B cell (primary cell): Measurements from ENCODE around the gene SHC2. TPM values are rescaled to one million over a fixed set of nuclear protein-coding genes. Genes with fewer than 3 reads are reported as not detected.

Experiments
- ATAC-seq: fragments of 200-7000 bp; cut with Tn5 transposase; one replicate; pipeline ENCODE4 v1.10.0; 2021; ENCODE audit warnings: low read depth, mild to moderate bottlenecking, moderate number of reproducible peaks, moderate library complexity
- CTCF ChIA-PET: fragments of 350-600 bp; sonication (Branson Sonifier 250); formaldehyde crosslinking; loops from one replicate; lab custom pipeline; 2021; ENCODE audit warnings: antibody characterized with exemption, inconsistent platforms; lab: Charles Lee
- POLR2A ChIA-PET: fragments of 350-600 bp; sonication (Branson Sonifier 250); formaldehyde crosslinking; loops from one replicate; lab custom pipeline; 2021; ENCODE audit warnings: antibody characterized with exemption; lab: Charles Lee
- DNase-seq: peaks from one replicate; pipeline ENCODE4 v3.0.0; 2013
- H2AFZ ChIP-seq: 2 replicates; pipeline ENCODE4 v1.6.1; 2012; ENCODE audit warnings: mild to moderate bottlenecking, low read depth, low read length; ENCODE audit not compliant: insufficient read depth, poor library complexity, severe bottlenecking
- H3K27ac ChIP-seq, 2 donors: 1 replicate in 1 of 2; 2 replicates in 1 of 2; pipeline ENCODE4 v1.5.1; 2012 to 2013; ENCODE audit warnings: low read length in 2 of 2, mild to moderate bottlenecking in 2 of 2, moderate library complexity in 1 of 2
- H3K27me3 ChIP-seq, 4 experiments: fragments of 200-600 bp in 1 of 4; sonication (generic) in 1 of 4; replicated peaks in 1 of 4; 1 replicate in 2 of 4; 2 replicates in 2 of 4; pipeline versions ENCODE4 v1.6.1 to v1.7.0; 2013 to 2016; ENCODE audit warnings: low read length in 3 of 4, mild to moderate bottlenecking in 2 of 4, mixed read lengths in 1 of 4, moderate library complexity in 1 of 4; ENCODE audit not compliant: insufficient read depth in 4 of 4, control insufficient read depth in 3 of 4; ENCODE audit errors: control extremely low read depth in 1 of 4
- H3K36me3 ChIP-seq, 2 experiments: replicated peaks in 1 of 2; 1 replicate in 1 of 2; 2 replicates in 1 of 2; pipeline versions ENCODE4 v1.6.1 to v1.7.1; 2013; ENCODE audit warnings: low read length in 1 of 2; ENCODE audit not compliant: insufficient read depth in 2 of 2, control insufficient read depth in 1 of 2; ENCODE audit errors: control extremely low read depth in 1 of 2, extremely low read depth in 1 of 2
- H3K4me1 ChIP-seq, 2 donors: fragments of 200-600 bp in 1 of 2; sonication (generic) in 1 of 2; 1 replicate in 1 of 2; 2 replicates in 1 of 2; pipeline versions ENCODE4 v1.5.1 to v1.6.1; 2013 to 2017; ENCODE audit warnings: low read length in 2 of 2; ENCODE audit not compliant: control insufficient read depth in 2 of 2, insufficient read depth in 2 of 2
- H3K4me2 ChIP-seq: replicated peaks from 2 replicates; pipeline ENCODE3; 2012; ENCODE audit warnings: mild to moderate bottlenecking, low read depth, low read length; ENCODE audit not compliant: poor library complexity, severe bottlenecking
- H3K4me3 ChIP-seq, 5 experiments: fragments of 200-600 bp in 1 of 5; sonication (generic) in 1 of 5; 1 replicate in 3 of 5; 2 replicates in 2 of 5; pipeline versions ENCODE4 v1.5.1 to v1.7.0; 2011 to 2016; ENCODE audit warnings: low read length in 4 of 5, mild to moderate bottlenecking in 4 of 5, low read depth in 2 of 5, control low read depth in 1 of 5, moderate library complexity in 1 of 5; ENCODE audit not compliant: insufficient read depth in 1 of 5; ENCODE audit errors: control extremely low read depth in 1 of 5, extremely low read depth in 1 of 5
- H3K79me2 ChIP-seq: fragments of 200-600 bp; sonication (generic); one replicate; pipeline ENCODE4 v1.6.0; 2016; ENCODE audit warnings: low read length; ENCODE audit not compliant: control insufficient read depth, insufficient read depth
- H3K9ac ChIP-seq: fragments of 200-600 bp; sonication (generic); 2 replicates; pipeline ENCODE4 v1.6.1; 2017; ENCODE audit warnings: mild to moderate bottlenecking, low read length, moderate library complexity
- H3K9me3 ChIP-seq, 3 donors: one replicate each; pipeline versions ENCODE4 v1.6.1 to v1.7.1; 2013; ENCODE audit warnings: low read length in 2 of 3; ENCODE audit not compliant: control insufficient read depth in 2 of 3, insufficient read depth in 1 of 3; ENCODE audit errors: control extremely low read depth in 1 of 3
- H4K20me1 ChIP-seq: 2 replicates; pipeline ENCODE4 v1.6.0; 2012; ENCODE audit warnings: mild to moderate bottlenecking, low read length; ENCODE audit not compliant: insufficient read depth, control insufficient read depth, poor library complexity, severe bottlenecking
- H3K27ac Mint-ChIP-seq: one replicate; pipeline ENCODE4 v1.8.0; 2021; ENCODE audit warnings: mixed read lengths
- H3K27me3 Mint-ChIP-seq: one replicate; pipeline ENCODE4 v1.8.0; 2021; ENCODE audit warnings: mixed read lengths
- H3K4me1 Mint-ChIP-seq: one replicate; pipeline ENCODE4 v1.8.0; 2021; ENCODE audit warnings: mixed read lengths
- H3K4me3 Mint-ChIP-seq: one replicate; pipeline ENCODE4 v1.8.0; 2021; ENCODE audit warnings: mixed read lengths
- H3K9me3 Mint-ChIP-seq: one replicate; pipeline ENCODE4 v1.8.0; 2022; ENCODE audit warnings: mixed read lengths; ENCODE audit not compliant: insufficient read depth
- CTCF ChIP-seq: fragments of 200-600 bp; IDR thresholded peaks from one replicate; pipeline ENCODE4 v1.8.0; 2022; ENCODE audit warnings: antibody characterized with exemption, mild to moderate bottlenecking
- EZH2 ChIP-seq: IDR thresholded peaks from 2 replicates; pipeline ENCODE4 v1.6.1; 2012; ENCODE audit warnings: borderline replicate concordance, low read depth, mild to moderate bottlenecking, moderate library complexity, low read length; ENCODE audit not compliant: insufficient read depth, poor library complexity, severe bottlenecking
- WGBS: methylation state at CpG from one replicate; pipeline ENCODE4 v1.1.5; 2013; ENCODE audit warnings: missing lambda C conversion rate; ENCODE audit not compliant: insufficient coverage; 5-methylcytosine and 5-hydroxymethylcytosine counted together
- intact Hi-C: fragments of 100-400 bp; cut with micrococcal nuclease; formaldehyde crosslinking; loops from one replicate; pipeline ENCODE4 v1.10.0; 2022
- polyA plus RNA-seq: library from polyadenylated mRNA; depleted of rRNA; stranded (reverse); fragments of >200 nt; gene quantifications from 2 replicates; pipeline ENCODE4 v1.2.3, GENCODE V29; 2012
- total RNA-seq, 2 donors: library from RNA; stranded (reverse); fragments of 120-200 nt in 1 of 2; gene quantifications; 1 replicate in 1 of 2; 2 replicates in 1 of 2; pipeline versions ENCODE4 v1.2.3 to v1.2.4, GENCODE V29; 2013 to 2022

The SHC2 gene
- total and polyA plus RNA-seq, 2 donors (not counting 1 experiment from before 2014, with no cell fraction given) = 0.19 TPM; not detected in 1

GRCh38 chr19:438416-438958 lies 22.3 kb downstream of the SHC2 start:
- Histone ChIP-seq H3K4me3 (no peak overlapping the region), H3K27ac (no peak overlapping the region), H3K4me1 (no peaks in the 10 kb centered on the region), H4K20me1 (no peaks in the 10 kb centered on the region), H3K9me3 (peaks cover 0 to 17% (median 1%) of the 10 kb centered on the region in 3 donors), H3K9ac (no peak overlapping the region), H2AFZ (no peak overlapping the region), H3K4me2 (no peak overlapping the region), H3K79me2 (no peaks in the 10 kb centered on the region), H3K36me3 (no peaks in the 10 kb centered on the region), H3K27me3 (peaks cover 0 to 9% (median 1%) of the 10 kb centered on the region in 4 experiments)
- 77% methylated on average over 27 of the region's 29 CpGs for WGBS
- no peak for DNase-seq
- ChIA-PET CTCF (no interaction called here), POLR2A (no interaction called here)
- TF ChIP-seq EZH2 = no peak
- TF ChIP-seq CTCF = no peak
- intact Hi-C loops = no loop called here
- Mint-ChIP-seq H3K27me3 (peaks cover 19% of the 10 kb centered on the region), H3K9me3 (no peaks in the 10 kb centered on the region), H3K4me1 (no peaks in the 10 kb centered on the region), H3K27ac (no peak overlapping the region), H3K4me3 (no peak overlapping the region)
- ATAC-seq = no peak

- Mint-ChIP-seq H3K27ac (no peak overlapping the region), H3K27me3 (peaks cover 19% of the 10 kb centered on the region), H3K4me3 (no peak overlapping the region), H3K4me1 (no peaks in the 10 kb centered on the region), H3K9me3 (no peaks in the 10 kb centered on the region)
- WGBS = 88% methylated on average over 22 of the region's 22 CpGs
- Histone ChIP-seq H3K27ac (no peak overlapping the region), H3K9ac (no peak overlapping the region), H3K4me3 (no peak overlapping the region), H4K20me1 (no peaks in the 10 kb centered on the region), H2AFZ (no peak overlapping the region), H3K36me3 (no peaks in the 10 kb centered on the region), H3K4me1 (no peaks in the 10 kb centered on the region), H3K9me3 (peaks cover 0 to 17% (median 1%) of the 10 kb centered on the region in 3 donors), H3K79me2 (no peaks in the 10 kb centered on the region), H3K27me3 (peaks cover 0 to 9% (median 1%) of the 10 kb centered on the region in 4 experiments), H3K4me2 (no peak overlapping the region)
- intact Hi-C loops = no loop called here
- ChIA-PET CTCF (no interaction called here), POLR2A (no interaction called here)
- ATAC-seq (no peak), DNase-seq (no peak)
- TF ChIP-seq CTCF (no peak), EZH2 (no peak)
These were observed 23.8 kb downstream of the SHC2 start for GRCh38 chr19:437041-437440.
